ENCODE results near the gene TAGLN3. TPM values are rescaled to one million over a fixed set of nuclear protein-coding genes. Genes with fewer than 3 reads are reported as not detected.
A peak's percentile ranks its signal among the peaks of the same experiment; 100 is the strongest.

Gene TAGLN3
- total and polyA plus RNA-seq, 4 donors = not detected

- peaks cover 0 to 8% (median 3%) of the 10 kb centered on the region in 4 donors for H3K36me3 ChIP-seq (ENCODE audit: control insufficient read depth in 4 of 4, insufficient read depth in 3 of 4, low read depth in 1 of 4, low read length in 3 of 4)
- H3K27me3 ChIP-seq (ENCODE audit: control insufficient read depth in 4 of 4, insufficient read depth in 4 of 4, low read length in 3 of 4) = no peaks in the 10 kb centered on the region
- 21% methylated on average over 5 of the region's 5 CpGs for WGBS
- no peak for DNase-seq (ENCODE audit: low spot score)
- peak overlapping the region; percentile 80 to 89 for H3K27ac ChIP-seq (ENCODE audit: low read depth in 1 of 2, low read length in 2 of 2)
- peak overlapping the region; percentile 71 to 94 (median 81) for H3K4me3 ChIP-seq (ENCODE audit: low read depth in 1 of 3, low read length in 3 of 3)
- H3K9ac ChIP-seq (ENCODE audit: low read depth in 1 of 2, low read length in 2 of 2) = peak overlapping the region; percentile 78 to 86
- H3K4me1 ChIP-seq (ENCODE audit: control insufficient read depth in 4 of 4, insufficient read depth in 4 of 4, low read length in 3 of 4) = peaks cover 5 to 35% (median 24%) of the 10 kb centered on the region in 4 donors
- no peaks in the 10 kb centered on the region for H3K9me3 ChIP-seq (ENCODE audit: control insufficient read depth in 4 of 4, low read length in 3 of 4)
- TF ChIP-seq RAD21 (IDR thresholded peaks at IDR 0.05) (no peak), YY1 (IDR thresholded peaks at IDR 0.05) (no peak), GABPA (IDR thresholded peaks at IDR 0.05 in 1 of 2, conservative IDR thresholded peaks at IDR 0.05 in 1 of 2) (no peak), FOXA1 (IDR thresholded peaks at IDR 0.05) (no peak), SP1 (IDR thresholded peaks at IDR 0.05) (no peak), RXRA (IDR thresholded peaks at IDR 0.05) (no peak), HNF4G (IDR thresholded peaks at IDR 0.05) (no peak), ZBTB33 (IDR thresholded peaks at IDR 0.05) (no peak), REST (IDR thresholded peaks at IDR 0.05) (no peak), ATF3 (IDR thresholded peaks at IDR 0.05) (no peak), JUND (IDR thresholded peaks at IDR 0.05) (no peak), EGR1 (IDR thresholded peaks at IDR 0.05; ENCODE audit: low read depth in 2 of 2) (no peak), MAX (IDR thresholded peaks at IDR 0.05) (no peak), NR2F2 (IDR thresholded peaks at IDR 0.05) (no peak), HNF4A (conservative IDR thresholded peaks at IDR 0.05) (no peak), CTCF (IDR thresholded peaks at IDR 0.05; ENCODE audit: low read depth, low read length, missing input control) (no peak), FOXA2 (IDR thresholded peaks at IDR 0.05) (no peak), TAF1 (conservative IDR thresholded peaks at IDR 0.05) (no peak)
Observed at GRCh38 chr3:111979434-111980038, 19.2 kb upstream of the TAGLN3 start.
